ENCODE measurements around the gene ARVCF.

The ARVCF gene

DNA sequence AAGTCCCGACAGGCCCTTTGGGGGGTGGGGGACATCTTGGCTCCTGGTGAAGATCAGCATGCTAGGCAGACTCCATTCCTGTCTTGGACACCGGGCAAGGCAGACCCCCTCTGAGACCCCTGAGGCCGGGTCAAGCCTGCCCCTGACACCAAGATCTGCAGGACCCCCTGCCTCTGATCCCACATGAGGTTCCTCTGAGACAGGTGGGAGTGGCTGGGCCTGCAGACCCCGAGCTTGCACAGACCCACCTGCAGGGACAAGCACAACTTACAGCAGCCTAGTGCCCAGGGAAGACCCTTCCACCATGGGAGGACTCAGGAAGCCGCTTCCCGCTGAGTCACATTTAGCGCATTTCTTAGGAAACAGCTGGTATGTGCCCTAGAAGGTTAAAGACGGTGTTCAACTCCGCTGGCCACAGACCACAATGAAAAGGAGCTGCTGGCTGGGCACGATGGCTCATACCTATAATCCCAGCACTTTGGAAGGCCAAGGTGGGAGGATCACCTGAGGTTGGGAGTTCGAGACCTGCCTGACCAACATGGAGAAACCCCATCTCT lies 15.5 kb downstream of the ARVCF start:
- Histone ChIP-seq H3K9me2 (ENCODE audit: low read depth, low read length) (no peaks in the 10 kb centered on the region), H3K79me2 (ENCODE audit: insufficient read depth, low read length) (no peaks in the 10 kb centered on the region), H4K20me1 (ENCODE audit: insufficient read depth, low read length) (no peaks in the 10 kb centered on the region), H3F3A (ENCODE audit: insufficient read depth, low read length) (no peaks in the 10 kb centered on the region), H3K9me3 (ENCODE audit: low read length) (peaks cover 19% of the 10 kb centered on the region), H3K36me3 (ENCODE audit: insufficient read depth, low read length) (no peaks in the 10 kb centered on the region; the same call in 1 of the 2 replicates), H3K9ac (ENCODE audit: low read length) (no peak overlapping the region), H3K4me2 (ENCODE audit: low read length) (no peak overlapping the region), H3K27ac (ENCODE audit: low read depth, low read length, poor library complexity, severe bottlenecking) (no peak overlapping the region), H2AFZ (ENCODE audit: low read length) (no peak overlapping the region), H3K27me3 (ENCODE audit: insufficient read depth, low read length) (peaks cover 5% of the 10 kb centered on the region; the same call in 1 of the 2 replicates), H3K4me3 (ENCODE audit: low read depth, low read length, poor library complexity, severe bottlenecking) (no peak overlapping the region), H3K4me1 (ENCODE audit: insufficient read depth, low read length, severe bottlenecking) (no peaks in the 10 kb centered on the region)
- no peak for TF ChIP-seq EZH2 (IDR thresholded peaks at IDR 0.05; ENCODE audit: borderline replicate concordance, low read length)
- TF ChIP-seq, protein P1, sequence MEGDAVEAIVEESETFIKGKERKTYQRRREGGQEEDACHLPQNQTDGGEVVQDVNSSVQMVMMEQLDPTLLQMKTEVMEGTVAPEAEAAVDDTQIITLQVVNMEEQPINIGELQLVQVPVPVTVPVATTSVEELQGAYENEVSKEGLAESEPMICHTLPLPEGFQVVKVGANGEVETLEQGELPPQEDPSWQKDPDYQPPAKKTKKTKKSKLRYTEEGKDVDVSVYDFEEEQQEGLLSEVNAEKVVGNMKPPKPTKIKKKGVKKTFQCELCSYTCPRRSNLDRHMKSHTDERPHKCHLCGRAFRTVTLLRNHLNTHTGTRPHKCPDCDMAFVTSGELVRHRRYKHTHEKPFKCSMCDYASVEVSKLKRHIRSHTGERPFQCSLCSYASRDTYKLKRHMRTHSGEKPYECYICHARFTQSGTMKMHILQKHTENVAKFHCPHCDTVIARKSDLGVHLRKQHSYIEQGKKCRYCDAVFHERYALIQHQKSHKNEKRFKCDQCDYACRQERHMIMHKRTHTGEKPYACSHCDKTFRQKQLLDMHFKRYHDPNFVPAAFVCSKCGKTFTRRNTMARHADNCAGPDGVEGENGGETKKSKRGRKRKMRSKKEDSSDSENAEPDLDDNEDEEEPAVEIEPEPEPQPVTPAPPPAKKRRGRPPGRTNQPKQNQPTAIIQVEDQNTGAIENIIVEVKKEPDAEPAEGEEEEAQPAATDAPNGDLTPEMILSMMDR (IDR thresholded peaks at IDR 0.05; ENCODE audit: low read length) = no peak

DNA sequence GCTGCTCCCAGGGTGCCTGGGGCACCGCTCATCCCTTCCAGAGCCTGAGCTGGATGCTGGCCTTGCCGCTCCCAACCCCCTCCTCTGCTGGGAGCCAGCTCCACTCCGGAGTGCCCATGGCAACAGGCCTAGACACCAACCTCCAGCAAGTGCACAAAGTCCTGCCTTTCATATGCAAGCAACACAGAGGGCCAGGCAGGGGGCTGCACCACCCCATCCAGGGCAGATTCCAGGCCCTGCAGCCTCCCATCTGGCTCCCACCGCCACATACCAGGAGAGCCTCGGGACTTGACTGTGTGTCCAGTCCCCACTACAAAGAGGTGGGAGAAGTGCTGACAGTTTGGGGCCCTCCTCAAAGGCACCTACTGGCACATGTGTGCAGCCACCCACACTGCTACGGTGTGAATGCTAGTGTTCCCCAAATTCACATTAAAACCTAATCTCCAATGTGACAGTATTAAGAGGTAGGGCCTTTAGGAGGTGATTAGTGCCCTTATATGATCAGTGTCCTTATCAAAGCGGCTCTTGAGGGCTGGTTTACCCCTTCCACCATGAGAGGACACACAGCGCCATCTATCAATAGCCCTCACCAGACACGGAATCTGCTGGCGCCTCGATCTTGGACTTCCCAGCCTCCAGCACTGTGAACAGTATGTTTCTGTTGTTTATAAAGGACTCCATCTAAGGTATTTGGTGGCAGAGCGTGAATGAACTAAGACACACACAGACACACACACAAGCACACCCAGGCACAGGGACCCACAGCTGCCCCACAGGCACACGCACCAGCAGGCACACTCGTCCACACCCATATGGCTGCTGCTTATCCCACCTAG lies 16.2 kb downstream of the ARVCF start:
- no peak overlapping the region for H3K4me2 ChIP-seq (ENCODE audit: low read length)
- H3K27ac ChIP-seq (ENCODE audit: low read depth, low read length, poor library complexity, severe bottlenecking) = no peak overlapping the region
- no peaks in the 10 kb centered on the region; the same call in 1 of the 2 replicates for H3K36me3 ChIP-seq (ENCODE audit: insufficient read depth, low read length)
- no peaks in the 10 kb centered on the region for H3F3A ChIP-seq (ENCODE audit: insufficient read depth, low read length)
- H3K9me2 ChIP-seq (ENCODE audit: low read depth, low read length) = no peaks in the 10 kb centered on the region
- peaks cover 19% of the 10 kb centered on the region for H3K9me3 ChIP-seq (ENCODE audit: low read length)
- H3K4me1 ChIP-seq (ENCODE audit: insufficient read depth, low read length, severe bottlenecking) = no peaks in the 10 kb centered on the region
- no peak overlapping the region for H2AFZ ChIP-seq (ENCODE audit: low read length)
- H4K20me1 ChIP-seq (ENCODE audit: insufficient read depth, low read length) = no peaks in the 10 kb centered on the region
- peaks cover 8% of the 10 kb centered on the region for H3K27me3 ChIP-seq (ENCODE audit: insufficient read depth, low read length)
- H3K9ac ChIP-seq (ENCODE audit: low read length) = no peak overlapping the region
- no peak for TF ChIP-seq EZH2 (IDR thresholded peaks at IDR 0.05; ENCODE audit: borderline replicate concordance, low read length)
- TF ChIP-seq, protein P1 (IDR thresholded peaks at IDR 0.05; ENCODE audit: low read length) = no peak
- no peaks in the 10 kb centered on the region for H3K79me2 ChIP-seq (ENCODE audit: insufficient read depth, low read length)
- H3K4me3 ChIP-seq (ENCODE audit: low read depth, low read length, poor library complexity, severe bottlenecking) = no peak overlapping the region

DNA sequence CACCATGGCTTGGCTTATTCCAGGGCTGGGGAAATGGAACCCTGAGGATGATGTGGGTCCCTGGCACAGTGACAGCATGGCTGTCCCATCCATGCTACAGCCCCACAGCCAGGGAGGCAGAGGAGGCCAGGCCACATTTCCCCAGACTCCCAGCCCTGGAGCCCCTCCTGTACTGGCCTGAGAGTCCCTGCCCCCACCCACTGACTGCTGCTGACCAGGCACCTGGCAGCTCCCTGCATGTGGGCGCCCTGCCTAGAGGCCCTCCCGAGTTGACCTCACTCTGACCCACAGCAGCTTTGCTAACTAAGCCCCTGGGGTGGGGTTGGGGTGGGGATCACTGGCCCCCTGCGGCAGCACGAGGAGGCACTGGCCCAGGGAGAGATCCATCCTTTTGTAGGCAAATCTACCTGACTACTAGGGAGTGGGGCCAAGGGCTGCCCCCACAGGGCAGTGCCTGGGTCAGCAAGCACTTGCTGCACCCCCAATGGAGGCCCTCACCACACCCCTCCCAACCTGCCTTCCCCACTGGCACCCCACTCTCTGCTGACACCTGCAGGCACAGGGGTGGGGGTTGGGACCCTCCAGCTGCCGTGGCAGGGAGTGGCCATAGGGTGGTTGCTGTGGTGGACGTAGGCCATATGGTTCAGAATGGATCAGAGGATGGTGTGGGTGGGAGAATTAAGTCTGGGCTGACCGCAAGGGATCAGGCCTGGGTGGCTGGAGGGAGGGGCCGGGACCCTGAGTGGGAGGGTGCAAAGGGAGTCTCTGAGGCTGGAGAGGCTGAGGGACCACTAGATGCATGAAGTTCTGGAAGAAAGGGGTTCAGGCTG lies 17.4 kb downstream of the ARVCF start:
- Histone ChIP-seq H3K9me3 (ENCODE audit: low read length) (peaks cover 11% of the 10 kb centered on the region), H3K36me3 (ENCODE audit: insufficient read depth, low read length) (no peaks in the 10 kb centered on the region; the same call in 1 of the 2 replicates), H3K27me3 (ENCODE audit: insufficient read depth, low read length) (peaks cover 11% of the 10 kb centered on the region), H4K20me1 (ENCODE audit: insufficient read depth, low read length) (no peaks in the 10 kb centered on the region), H3K79me2 (ENCODE audit: insufficient read depth, low read length) (no peaks in the 10 kb centered on the region), H2AFZ (ENCODE audit: low read length) (no peak overlapping the region), H3K9me2 (ENCODE audit: low read depth, low read length) (no peaks in the 10 kb centered on the region), H3K9ac (ENCODE audit: low read length) (no peak overlapping the region), H3K27ac (ENCODE audit: low read depth, low read length, poor library complexity, severe bottlenecking) (no peak overlapping the region), H3K4me3 (ENCODE audit: low read depth, low read length, poor library complexity, severe bottlenecking) (no peak overlapping the region), H3K4me2 (ENCODE audit: low read length) (no peak overlapping the region), H3F3A (ENCODE audit: insufficient read depth, low read length) (no peaks in the 10 kb centered on the region), H3K4me1 (ENCODE audit: insufficient read depth, low read length, severe bottlenecking) (no peaks in the 10 kb centered on the region)
- TF ChIP-seq, protein P1 (IDR thresholded peaks at IDR 0.05; ENCODE audit: low read length) = no peak
- TF ChIP-seq EZH2 (IDR thresholded peaks at IDR 0.05; ENCODE audit: borderline replicate concordance, low read length) = no peak

All from OCI-LY1 (cell line).